Stimulated activated CD8-positive, alpha-beta memory T cell treated with anti-CD3 and anti-CD28 coated beads, Interleukin-12 subunit alpha, Interleukin-12 subunit beta, amount 100 ng/mL, for 24 hours (primary cell): ENCODE results near the gene PRRG2.

ENCODE experiments used
- DNase-seq: peaks from one replicate; pipeline ENCODE4 v3.0.0-alpha.2; 2020; ENCODE audit errors: extremely low read depth

The PRRG2 gene

GRCh38 chr19:49588365-49589122, 7.4 kb downstream of the PRRG2 start:
- DNase-seq, result no peak

DNA sequence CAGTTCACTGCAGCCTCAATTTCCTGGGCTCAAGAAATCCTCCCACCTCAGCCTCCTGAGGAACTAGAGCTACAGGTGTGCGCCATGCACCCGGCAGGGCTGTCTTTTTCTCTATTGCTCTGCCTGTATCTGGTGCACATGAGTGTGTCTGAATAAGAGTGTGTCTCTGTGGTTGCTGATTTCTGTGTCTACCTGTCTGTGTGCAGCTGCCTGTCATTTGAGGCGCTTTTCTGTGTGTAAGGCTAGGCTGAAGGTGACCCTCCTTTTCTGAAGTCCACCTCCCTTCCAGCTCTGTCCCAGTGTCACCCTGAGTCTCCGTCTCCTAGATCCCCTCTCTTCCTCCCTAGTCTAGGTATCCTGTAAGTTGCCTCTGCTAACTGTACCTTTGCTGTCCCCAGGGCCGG, 8.4 kb downstream of the PRRG2 start:
- no peak for DNase-seq

DNA sequence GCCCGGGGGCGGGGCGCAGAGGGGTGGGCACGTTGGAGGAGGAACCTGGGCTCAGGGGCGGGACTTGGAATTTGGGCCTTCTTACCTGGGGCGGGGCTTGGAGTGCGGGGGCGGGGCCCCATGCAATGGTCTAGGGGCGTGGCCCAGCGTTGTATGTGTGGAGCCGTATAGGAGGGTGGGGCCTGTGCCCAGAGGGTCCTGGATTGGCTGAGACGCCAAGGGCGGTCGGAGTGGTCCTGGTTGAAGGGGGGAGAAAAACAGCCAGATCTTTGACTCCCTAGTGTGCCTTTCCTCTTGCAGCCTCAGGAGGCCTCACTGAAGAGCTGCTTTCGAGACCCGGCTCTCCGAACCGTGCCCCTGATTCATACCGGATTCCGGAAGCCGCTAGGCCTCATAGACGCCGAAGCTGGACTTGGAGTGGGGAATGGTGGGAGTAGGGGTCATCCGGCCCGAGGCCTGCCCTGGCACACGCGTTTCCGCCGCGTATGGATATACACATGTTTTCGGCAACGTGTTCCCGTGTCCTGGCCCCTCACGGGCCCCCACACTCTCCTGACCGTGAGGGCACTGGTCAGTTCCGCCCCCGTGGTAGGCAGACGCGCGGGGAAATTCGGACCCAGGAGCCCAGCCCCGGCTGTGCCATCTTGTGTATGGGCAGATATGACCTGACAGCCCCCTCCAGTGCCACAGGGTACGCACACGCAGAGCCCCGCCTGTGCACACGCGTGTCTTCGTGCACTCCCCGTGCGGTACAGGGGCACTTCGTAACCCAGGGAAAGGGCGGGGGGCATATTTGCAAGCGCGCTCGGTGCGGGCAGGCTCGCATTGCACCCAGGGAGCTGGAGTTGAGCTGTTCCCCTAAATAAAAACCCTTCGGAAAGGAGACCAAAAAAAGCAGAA, 9.2 kb downstream of the PRRG2 start:
- peak; percentile 84 for DNase-seq

GRCh38 chr19:49590971-49591730, 10.0 kb downstream of the PRRG2 start, which contains the start of gene PRR12:
Gene PRR12, plus strand, starts transcription at chr19:49591182. Its CDS starts 473 bp downstream, at chr19:49591655.
- DNase-seq, result no peak

- no peak for DNase-seq
Measured at GRCh38 chr19:49591731-49592485, 10.8 kb downstream of the PRRG2 start.

DNA sequence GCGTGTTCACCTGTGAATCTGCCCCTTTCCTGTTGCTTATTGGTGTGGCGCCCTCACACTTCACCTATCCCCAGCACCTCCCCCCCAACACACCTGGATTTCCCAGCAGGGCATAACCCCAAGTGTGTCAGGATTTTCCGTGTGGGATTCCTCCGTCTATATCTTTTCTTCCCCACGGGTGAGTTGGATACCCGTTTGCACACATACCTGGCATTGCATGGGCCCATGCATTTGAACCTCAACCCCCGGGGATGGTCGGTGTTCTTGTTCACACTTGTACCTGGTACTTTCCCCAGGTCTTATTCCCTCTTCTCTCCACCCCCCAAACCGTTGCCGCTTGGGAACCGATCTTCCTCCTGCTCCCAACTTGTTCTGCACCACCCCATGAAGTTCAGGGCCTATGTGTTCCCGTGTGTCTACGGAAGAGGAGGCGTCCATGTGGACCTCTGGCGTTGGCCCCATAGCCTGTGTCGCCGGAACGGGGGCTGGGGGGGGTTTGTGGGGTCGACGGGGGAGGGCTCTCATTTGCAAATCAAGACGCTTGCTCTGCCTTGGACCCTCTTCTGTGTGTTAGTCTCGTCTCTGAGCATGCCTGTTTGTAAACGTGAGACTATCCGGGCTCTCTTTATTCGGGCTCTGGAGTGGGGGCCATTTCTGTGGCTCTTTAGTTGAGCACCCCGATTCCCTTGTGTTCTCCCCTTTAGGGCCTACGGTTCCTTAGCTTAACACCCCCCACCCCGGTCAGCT, 11.5 kb downstream of the PRRG2 start:
- no peak for DNase-seq

GRCh38 chr19:49593233-49594113, 12.4 kb downstream of the PRRG2 start:
- peak; percentile 89 for DNase-seq

DNA sequence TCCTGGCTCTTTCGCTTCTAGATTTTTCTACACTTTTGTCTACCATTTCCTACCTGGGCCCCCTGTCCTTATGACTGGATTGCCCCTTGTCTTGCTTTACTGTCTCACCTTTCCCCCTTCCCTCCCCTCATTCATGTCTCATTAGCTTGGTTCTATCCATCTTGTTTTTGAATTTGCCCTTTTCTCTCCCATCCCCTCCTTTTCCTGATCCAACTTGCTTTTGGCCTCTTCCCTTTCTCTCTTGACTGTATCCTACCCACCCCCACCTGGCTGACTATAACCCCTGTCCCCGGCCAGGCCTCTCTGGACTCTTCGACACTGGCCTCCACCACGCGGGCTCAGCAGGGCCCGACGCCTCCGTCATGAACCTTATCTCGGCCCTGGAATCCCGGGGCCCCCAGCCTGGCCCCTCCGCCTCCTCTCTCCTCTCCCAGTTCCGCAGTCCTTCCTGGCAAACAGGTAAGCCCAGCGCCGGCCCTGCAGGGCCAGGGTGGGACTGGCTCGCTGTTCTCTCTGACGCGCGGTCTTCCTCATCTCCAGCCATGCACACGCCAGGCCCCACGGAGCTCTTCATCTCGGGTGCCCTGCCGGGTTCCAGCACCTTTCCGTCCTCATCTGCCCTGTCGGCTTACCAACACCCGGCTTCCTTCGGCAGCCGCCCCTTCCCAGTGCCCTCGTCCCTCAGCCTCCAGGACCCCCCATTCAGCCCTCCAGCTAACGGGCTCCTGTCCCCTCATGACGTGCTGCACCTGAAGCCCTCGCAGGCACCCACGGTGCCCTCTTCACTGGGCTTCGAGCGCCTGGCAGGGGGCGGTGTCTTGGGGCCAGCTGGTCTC, 13.3 kb downstream of the PRRG2 start:
- DNase-seq, result no peak

DNA sequence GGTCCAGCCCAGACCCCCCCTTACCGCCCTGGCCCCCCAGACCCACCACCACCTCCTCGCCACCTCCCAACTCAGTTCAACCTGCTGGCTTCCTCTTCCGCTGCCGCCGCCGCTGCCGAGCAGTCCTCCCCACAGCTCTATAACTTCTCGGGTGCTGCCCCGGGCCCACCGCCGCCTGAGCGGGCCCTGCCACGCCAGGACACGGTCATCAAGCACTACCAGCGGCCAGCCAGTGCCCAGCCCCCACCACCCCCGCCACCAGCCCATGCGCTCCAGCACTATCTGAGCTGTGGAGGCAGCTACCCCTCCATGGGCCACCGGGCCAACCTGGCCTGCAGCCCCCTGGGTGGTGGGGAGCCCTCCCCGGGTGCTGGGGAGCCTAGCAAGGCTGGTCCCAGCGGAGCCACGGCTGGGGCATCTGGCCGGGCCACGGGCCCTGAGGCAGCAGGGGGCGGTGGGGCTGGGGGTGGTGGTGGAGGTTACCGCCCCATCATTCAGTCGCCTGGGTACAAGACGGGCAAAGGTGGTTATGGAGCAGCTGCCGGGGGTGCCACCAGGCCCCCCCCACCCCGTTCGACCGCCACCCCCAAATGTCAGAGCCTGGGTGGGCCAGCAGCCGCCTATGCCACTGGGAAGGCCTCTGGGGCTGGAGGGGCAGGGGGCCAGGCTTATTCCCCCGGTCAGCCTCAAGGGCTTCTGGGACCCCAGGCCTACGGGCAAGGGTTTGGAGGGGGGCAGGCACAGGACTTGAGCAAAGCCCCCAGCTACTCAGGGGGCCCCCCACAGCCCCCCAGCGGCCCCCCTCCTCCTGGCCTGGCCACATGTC, 14.1 kb downstream of the PRRG2 start:
- no peak for DNase-seq

DNA sequence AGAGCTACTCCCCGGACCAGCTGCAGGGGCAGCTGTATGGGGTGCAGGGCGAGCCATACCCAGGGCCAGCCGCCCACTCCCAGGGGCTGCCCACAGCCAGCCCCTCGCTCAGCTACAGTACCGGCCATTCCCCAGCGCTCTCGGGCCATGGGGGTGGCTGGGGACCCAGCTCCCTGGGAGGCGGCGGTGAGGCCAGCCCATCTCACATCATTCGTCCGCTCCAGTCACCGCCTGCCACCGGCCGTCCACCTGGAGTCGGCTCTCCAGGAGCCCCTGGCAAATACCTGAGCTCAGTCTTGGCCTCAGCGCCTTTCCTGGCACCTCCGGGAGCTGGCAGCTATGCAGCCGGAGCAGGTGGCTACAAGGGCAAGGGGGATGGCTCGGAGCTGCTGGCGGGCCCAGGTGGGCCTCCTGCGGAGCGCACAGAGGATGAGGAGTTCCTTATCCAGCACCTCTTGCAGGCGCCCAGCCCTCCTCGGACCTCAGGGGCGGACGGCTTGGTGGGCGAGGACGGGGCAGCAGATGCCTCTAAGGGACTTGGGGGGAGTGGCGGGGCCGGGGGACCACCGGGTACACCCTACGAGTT, 14.8 kb downstream of the PRRG2 start:
- DNase-seq, result no peak

DNA sequence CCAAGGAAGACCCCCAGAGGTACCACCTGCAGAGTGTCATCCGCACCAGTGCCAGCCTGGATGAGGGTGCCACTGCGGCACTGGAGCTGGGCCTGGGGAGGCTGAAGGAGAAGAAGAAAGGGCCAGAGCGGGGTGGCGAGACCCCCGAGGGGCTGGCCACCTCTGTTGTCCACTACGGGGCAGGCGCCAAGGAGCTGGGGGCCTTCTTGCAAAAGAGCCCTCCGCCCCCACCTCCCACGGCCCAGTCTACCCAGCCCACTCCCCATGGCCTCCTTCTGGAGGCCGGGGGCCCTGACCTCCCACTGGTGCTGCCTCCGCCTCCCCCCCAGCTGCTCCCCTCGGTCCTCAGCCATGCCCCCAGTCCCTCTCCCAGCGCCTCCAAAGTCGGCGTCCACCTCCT, 15.3 kb downstream of the PRRG2 start:
- DNase-seq, result no peak

- DNase-seq, result no peak
Measured at GRCh38 chr19:49596954-49597702, 16.0 kb downstream of the PRRG2 start.

GRCh38 chr19:49597703-49597974, 16.5 kb downstream of the PRRG2 start:
- DNase-seq, result no peak

DNA sequence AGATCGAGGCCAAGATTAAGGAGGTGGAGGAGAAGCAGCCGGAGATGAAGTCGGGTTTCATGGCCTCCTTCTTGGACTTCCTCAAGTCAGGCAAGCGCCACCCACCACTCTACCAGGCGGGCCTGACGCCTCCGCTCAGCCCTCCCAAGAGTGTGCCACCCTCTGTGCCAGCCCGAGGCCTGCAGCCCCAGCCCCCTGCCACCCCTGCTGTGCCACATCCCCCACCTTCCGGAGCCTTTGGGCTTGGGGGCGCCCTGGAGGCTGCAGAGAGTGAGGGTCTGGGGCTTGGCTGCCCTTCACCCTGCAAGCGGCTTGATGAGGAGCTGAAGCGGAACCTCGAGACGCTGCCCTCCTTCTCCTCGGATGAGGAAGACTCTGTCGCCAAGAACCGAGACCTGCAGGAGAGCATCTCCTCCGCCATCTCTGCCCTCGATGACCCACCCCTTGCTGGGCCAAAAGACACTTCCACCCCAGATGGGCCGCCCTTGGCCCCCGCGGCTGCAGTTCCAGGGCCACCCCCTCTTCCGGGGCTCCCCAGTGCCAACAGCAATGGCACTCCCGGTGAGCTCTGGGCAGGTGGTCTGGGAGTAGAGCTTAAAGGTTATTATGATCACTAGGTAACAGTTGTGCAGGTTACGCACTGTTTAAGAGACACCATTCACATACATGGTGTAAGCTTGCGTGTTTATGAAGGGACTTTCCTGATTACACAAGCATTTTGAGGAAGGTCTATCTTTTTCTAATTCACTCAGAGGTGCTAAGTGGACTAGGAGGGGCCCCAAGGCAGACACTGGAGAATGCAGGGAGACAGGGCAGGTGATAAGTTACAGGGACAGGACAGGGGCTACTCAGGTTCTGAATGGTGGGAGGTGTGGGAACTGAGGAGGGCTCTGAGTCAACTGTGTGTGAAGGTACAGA, 18.5 kb downstream of the PRRG2 start:
- DNase-seq, result no peak

GRCh38 chr19:49601482-49602038, 20.4 kb downstream of the PRRG2 start:
- DNase-seq, result no peak

DNA sequence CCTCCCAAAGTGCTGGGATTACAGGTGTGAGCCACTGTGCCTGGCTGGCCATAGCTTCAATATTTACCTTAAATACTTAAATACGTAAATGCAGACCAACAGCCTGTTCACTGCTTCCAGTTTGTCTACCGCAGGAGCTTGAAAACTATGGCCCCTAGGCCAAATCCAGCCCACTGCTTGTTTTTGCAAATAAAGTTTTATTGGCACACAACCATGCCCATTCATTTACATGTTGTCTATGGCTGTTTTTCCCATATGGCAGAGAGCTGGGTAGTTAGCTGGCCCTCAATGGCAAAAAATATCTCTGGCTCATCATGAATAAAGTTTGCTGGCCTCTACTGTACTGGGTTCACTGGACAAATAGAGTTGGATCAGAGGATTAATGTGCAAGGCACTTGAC, 21.7 kb downstream of the PRRG2 start:
- no peak for DNase-seq
